Forelimb muscle (tissue), 1 donor: ENCODE results near the gene ZNF579. TPM values are rescaled to one million over a fixed set of nuclear protein-coding genes. Genes with fewer than 3 reads are reported as not detected.
"Not testable (repeated sequence)": the region's sequence is repeated elsewhere in the genome, so short reads cannot be mapped to it uniquely, and the experiment has no call there.

Source experiments
- DNase-seq: peaks from one replicate; pipeline ENCODE4 v3.0.0-alpha.2; 2013; ENCODE audit warnings: low read depth
- polyA plus RNA-seq: library from polyadenylated mRNA; unstranded; fragments of 120-200 nt; gene quantifications from one replicate; pipeline ENCODE4 v1.2.1, GENCODE V29; 2013; ENCODE audit not compliant: insufficient read length

Gene ZNF579
- polyA plus RNA-seq, 1 donor = 12.0 TPM

GRCh38 chr19:55539090-55539984, 41.3 kb downstream of the ZNF579 start:
- no peak for DNase-seq

- no peak for DNase-seq
Measured at GRCh38 chr19:55538132-55538531, 42.5 kb downstream of the ZNF579 start.

- peak; percentile 54 for DNase-seq
Measured at GRCh38 chr19:55537741-55538111, 42.9 kb downstream of the ZNF579 start.

- no peak for DNase-seq
Measured at GRCh38 chr19:55536951-55537740, 43.5 kb downstream of the ZNF579 start, which contains the start of gene SBK2. SBK2 (minus strand) TSS chr19:55537133; CDS start chr19:55536294, 839 bp downstream.

- DNase-seq = no peak
Measured at GRCh38 chr19:55536366-55536765, 44.3 kb downstream of the ZNF579 start.

GRCh38 chr19:55535965-55536350, 44.7 kb downstream of the ZNF579 start:
- no peak for DNase-seq

- DNase-seq = no peak
Measured at GRCh38 chr19:55535173-55535964, 45.3 kb downstream of the ZNF579 start.

- not testable (repeated sequence) for DNase-seq
Measured at GRCh38 chr19:55534280-55534679, 46.4 kb downstream of the ZNF579 start.

GRCh38 chr19:55530996-55531395, 49.7 kb downstream of the ZNF579 start:
- no peak for DNase-seq

GRCh38 chr19:55529636-55530234, 50.9 kb downstream of the ZNF579 start:
- no peak for DNase-seq

- DNase-seq = no peak
Measured at GRCh38 chr19:55528030-55528803, 52.4 kb downstream of the ZNF579 start.

GRCh38 chr19:55527197-55528029, 53.2 kb downstream of the ZNF579 start:
- no peak for DNase-seq

Other genes starting within 250 kb of the ZNF579 start
- gene KMT5C, start 241.0 kb downstream of the ZNF579 start, polyA plus RNA-seq = 27.5 TPM
- 0.15 TPM for gene COX6B2, start 226.1 kb downstream of the ZNF579 start, polyA plus RNA-seq
- gene GARIN5B, start 217.6 kb downstream of the ZNF579 start, polyA plus RNA-seq = not detected
- 0.40 TPM for gene IL11, start 210.4 kb downstream of the ZNF579 start, polyA plus RNA-seq
- not detected for gene TMEM190, start 204.0 kb downstream of the ZNF579 start, polyA plus RNA-seq
- gene TMEM238, start 196.6 kb downstream of the ZNF579 start, polyA plus RNA-seq = 0.23 TPM
- gene RPL28, start 194.9 kb downstream of the ZNF579 start, polyA plus RNA-seq = 1,731 TPM
- gene UBE2S, start 173.1 kb downstream of the ZNF579 start, polyA plus RNA-seq = 41.0 TPM
- gene SHISA7, start 137.5 kb downstream of the ZNF579 start, polyA plus RNA-seq = 0.14 TPM
- 36.2 TPM for gene ISOC2, start 119.2 kb downstream of the ZNF579 start, polyA plus RNA-seq
- not detected for gene C19orf85, start 116.1 kb downstream of the ZNF579 start, polyA plus RNA-seq
- gene ZNF628, start 104.2 kb downstream of the ZNF579 start, polyA plus RNA-seq = 4.1 TPM
- gene NAT14, start 95.7 kb downstream of the ZNF579 start, polyA plus RNA-seq = 27.0 TPM
- 17.3 TPM for gene SSC5D, start 92.4 kb downstream of the ZNF579 start, polyA plus RNA-seq
- gene SBK2, start 43.7 kb downstream of the ZNF579 start, polyA plus RNA-seq = 3.1 TPM
- not detected for gene SBK3, start 35.3 kb downstream of the ZNF579 start, polyA plus RNA-seq
- gene FIZ1, start 18.7 kb upstream of the ZNF579 start, polyA plus RNA-seq = 11.1 TPM
- 10.0 TPM for gene ZNF524, start 19.4 kb upstream of the ZNF579 start, polyA plus RNA-seq
- gene ZNF865, start 24.8 kb upstream of the ZNF579 start, polyA plus RNA-seq = 7.6 TPM
- gene ZNF784, start 43.7 kb upstream of the ZNF579 start, polyA plus RNA-seq = 10.0 TPM
- 19.9 TPM for gene ZNF580, start 60.2 kb upstream of the ZNF579 start, polyA plus RNA-seq
- 30.1 TPM for gene ZNF581, start 62.8 kb upstream of the ZNF579 start, polyA plus RNA-seq
- gene CCDC106, start 67.4 kb upstream of the ZNF579 start, polyA plus RNA-seq = 15.1 TPM
- 110 TPM for gene U2AF2, start 74.2 kb upstream of the ZNF579 start, polyA plus RNA-seq
- 82.6 TPM for gene EPN1, start 94.4 kb upstream of the ZNF579 start, polyA plus RNA-seq
- not detected for gene NLRP9, start 157.6 kb upstream of the ZNF579 start, polyA plus RNA-seq
- gene RFPL4A, start 178.2 kb upstream of the ZNF579 start, polyA plus RNA-seq = 2.0 TPM
- 0.63 TPM for gene RFPL4AL1, start 188.3 kb upstream of the ZNF579 start, polyA plus RNA-seq